ENCODE measurements around the gene CDT1.

Gene CDT1

GRCh38 chr16:88854306-88855111, 50.9 kb downstream of the CDT1 start:
- in situ Hi-C loops (cut with MboI; ENCODE audit: low sequenced_read_pairs), result no loop called here

GRCh38 chr16:88855176-88855575, 51.6 kb downstream of the CDT1 start:
- in situ Hi-C loops (cut with MboI; ENCODE audit: low sequenced_read_pairs), result no loop called here

DNA sequence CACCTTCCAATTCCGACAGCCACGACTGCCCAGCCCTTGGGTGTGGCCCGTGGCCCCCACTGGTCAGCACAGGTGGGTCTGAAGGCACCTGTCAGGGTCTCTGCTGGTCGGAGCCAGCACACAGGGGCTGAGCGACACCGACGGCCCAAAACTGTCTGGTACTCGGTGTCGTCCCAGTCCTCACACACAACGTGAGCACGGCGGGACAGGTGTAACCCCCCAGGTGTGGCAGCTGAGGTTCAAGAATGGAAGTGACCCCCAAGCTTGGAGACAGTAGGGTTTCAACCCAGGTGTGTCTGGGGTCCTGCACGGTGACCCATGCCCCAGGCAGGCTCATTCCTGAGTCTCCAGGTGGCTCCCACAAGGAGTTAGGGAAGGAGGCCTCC, 52.1 kb downstream of the CDT1 start:
- in situ Hi-C loops (cut with MboI; ENCODE audit: low sequenced_read_pairs), result no loop called here

DNA sequence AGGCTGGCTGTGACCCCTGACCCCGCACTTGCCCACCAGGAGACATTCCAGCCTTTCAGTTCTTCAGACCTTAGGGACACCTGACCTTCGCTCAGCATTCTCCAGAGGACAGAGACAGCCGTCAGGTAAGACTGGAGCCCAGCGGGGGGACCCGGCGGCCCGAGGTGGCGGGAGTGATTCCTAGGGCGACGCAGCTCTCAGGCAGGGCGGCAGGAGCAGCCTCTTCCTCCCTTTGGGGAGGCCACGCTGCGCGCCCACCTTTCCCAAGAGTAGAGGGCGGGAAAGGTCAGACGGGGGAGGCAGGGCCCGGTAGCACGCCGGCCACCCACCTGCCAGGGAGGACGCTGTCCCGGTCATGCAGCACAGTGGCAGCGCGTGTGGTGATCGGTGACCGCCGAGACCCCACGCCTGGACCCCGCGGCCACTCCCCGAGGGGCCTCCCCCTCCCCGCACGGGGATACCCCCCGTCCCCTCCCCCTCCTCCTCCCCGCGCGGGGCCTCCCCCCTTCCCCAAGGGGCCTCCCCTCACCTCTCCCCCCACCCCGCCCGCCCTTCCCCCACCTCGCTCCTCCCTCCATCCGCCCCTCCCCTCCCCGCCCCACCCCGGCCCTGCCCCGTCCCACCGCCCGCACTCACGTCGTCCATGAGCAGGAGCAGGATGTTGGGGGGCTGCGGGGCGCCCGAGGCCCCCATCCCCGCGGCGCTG, 52.7 kb downstream of the CDT1 start:
- in situ Hi-C loops (cut with MboI; ENCODE audit: low sequenced_read_pairs), result no loop called here

GRCh38 chr16:88856828-88857727, 53.5 kb downstream of the CDT1 start, which contains the start of the genes GALNS and TRAPPC2L:
Gene GALNS, minus strand, starts transcription at chr16:88856947. Its CDS starts 70 bp downstream, at chr16:88856877.
Gene TRAPPC2L, plus strand, starts transcription at chr16:88857127. Its CDS starts 24 bp downstream, at chr16:88857151.
- in situ Hi-C loops (cut with MboI; ENCODE audit: low sequenced_read_pairs), result no loop called here

- in situ Hi-C loops (cut with MboI; ENCODE audit: low sequenced_read_pairs), result no loop called here
Observed at GRCh38 chr16:88857728-88858339, 54.2 kb downstream of the CDT1 start.
